Naive B cell (primary cell): ENCODE results near the gene HIF3A. TPM values are rescaled to one million over a fixed set of nuclear protein-coding genes. Genes with fewer than 3 reads are reported as not detected.
A peak's percentile ranks its signal among the peaks of the same experiment; 100 is the strongest.
"Not testable (repeated sequence)": the region's sequence is repeated elsewhere in the genome, so short reads cannot be mapped to it uniquely, and the experiment has no call there.

Source experiments
- ATAC-seq, 2 donors: fragments of 150-1000 bp; cut with Tn5 transposase; 2 replicates each; pipeline ENCODE4 v1.10.0; 2021; ENCODE audit warnings: low read depth in 2 of 2, mild to moderate bottlenecking in 2 of 2, moderate library complexity in 2 of 2
- DNase-seq: peaks from one replicate; pipeline ENCODE4 v3.0.0; 2022
- H3K27ac Mint-ChIP-seq, 6 donors: one replicate each; pipeline ENCODE4 v1.8.0; 2020 to 2022; ENCODE audit warnings: mild to moderate bottlenecking in 6 of 6, mixed read lengths in 6 of 6, moderate library complexity in 5 of 6, inconsistent platforms in 2 of 6
- H3K27me3 Mint-ChIP-seq, 3 donors: one replicate each; pipeline ENCODE4 v1.8.0; 2021 to 2022; ENCODE audit warnings: mixed read lengths in 3 of 3, mild to moderate bottlenecking in 1 of 3
- H3K36me3 Mint-ChIP-seq, 2 donors: one replicate each; pipeline ENCODE4 v1.8.0; 2020 to 2022; ENCODE audit warnings: mixed read lengths in 2 of 2, inconsistent platforms in 1 of 2, mild to moderate bottlenecking in 1 of 2
- H3K4me1 Mint-ChIP-seq, 3 donors: one replicate each; pipeline ENCODE4 v1.8.0; 2020 to 2022; ENCODE audit warnings: mixed read lengths in 3 of 3, inconsistent platforms in 1 of 3, mild to moderate bottlenecking in 1 of 3, moderate library complexity in 1 of 3
- H3K4me3 Mint-ChIP-seq, 8 donors: one replicate each; pipeline ENCODE4 v1.8.0; 2020 to 2022; ENCODE audit warnings: mild to moderate bottlenecking in 8 of 8, mixed read lengths in 8 of 8, moderate library complexity in 8 of 8, inconsistent platforms in 2 of 8
- H3K9me3 Mint-ChIP-seq, 7 donors: one replicate each; pipeline ENCODE4 v1.8.0; 2020 to 2022; ENCODE audit warnings: mixed read lengths in 7 of 7, mild to moderate bottlenecking in 5 of 7, inconsistent platforms in 2 of 7, moderate library complexity in 1 of 7
- polyA plus RNA-seq, 6 donors: library from polyadenylated mRNA; unstranded; fragments of 300-500 nt; fragmentation: Illumina TruSeq; gene quantifications; one replicate each; pipeline ENCODE4 v1.2.3, GENCODE V29; 2021; ENCODE audit warnings: low read depth in 6 of 6

The HIF3A gene
- polyA plus RNA-seq, 6 donors from 2014 or later = not detected

DNA sequence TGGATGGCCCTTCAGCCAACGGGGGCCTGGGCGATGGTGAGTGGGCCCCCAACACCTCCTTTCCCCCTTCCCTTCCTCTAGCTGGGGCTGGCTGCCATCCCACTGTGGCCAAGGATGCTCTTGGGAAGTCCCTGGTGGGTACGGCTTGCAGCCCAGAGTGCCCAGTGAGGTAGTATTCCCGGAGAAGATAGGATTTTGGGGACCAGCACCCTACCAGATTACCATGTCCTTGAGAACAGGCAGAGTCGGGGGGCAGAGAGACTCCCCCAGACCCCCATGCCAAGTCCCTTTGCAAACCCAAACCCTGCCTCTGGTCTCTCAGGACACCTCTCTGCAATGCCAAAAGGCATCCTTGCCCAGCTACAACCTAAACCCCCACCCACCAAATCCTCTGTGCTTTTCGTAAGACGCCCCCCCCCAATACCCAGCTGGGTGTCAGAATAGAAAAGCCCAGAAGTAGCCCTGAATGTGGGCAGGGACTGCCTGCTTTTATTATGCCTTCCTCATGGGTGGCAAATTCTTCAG is 1.7 kb downstream of the HIF3A start:
- H3K9me3 Mint-ChIP-seq = peaks cover 0 to 20% (median 7%) of the 10 kb centered on the region in 7 donors
- H3K4me1 Mint-ChIP-seq = peaks cover 0 to 7% (median 0%) of the 10 kb centered on the region in 3 donors
- DNase-seq (no peak), ATAC-seq (no peak)
- peaks cover 7 to 11% of the 10 kb centered on the region in 2 donors for H3K36me3 Mint-ChIP-seq
- H3K27me3 Mint-ChIP-seq = peaks cover 39 to 62% (median 42%) of the 10 kb centered on the region in 3 donors
- H3K4me3 Mint-ChIP-seq = no peak overlapping the region
- no peak overlapping the region for H3K27ac Mint-ChIP-seq

DNA sequence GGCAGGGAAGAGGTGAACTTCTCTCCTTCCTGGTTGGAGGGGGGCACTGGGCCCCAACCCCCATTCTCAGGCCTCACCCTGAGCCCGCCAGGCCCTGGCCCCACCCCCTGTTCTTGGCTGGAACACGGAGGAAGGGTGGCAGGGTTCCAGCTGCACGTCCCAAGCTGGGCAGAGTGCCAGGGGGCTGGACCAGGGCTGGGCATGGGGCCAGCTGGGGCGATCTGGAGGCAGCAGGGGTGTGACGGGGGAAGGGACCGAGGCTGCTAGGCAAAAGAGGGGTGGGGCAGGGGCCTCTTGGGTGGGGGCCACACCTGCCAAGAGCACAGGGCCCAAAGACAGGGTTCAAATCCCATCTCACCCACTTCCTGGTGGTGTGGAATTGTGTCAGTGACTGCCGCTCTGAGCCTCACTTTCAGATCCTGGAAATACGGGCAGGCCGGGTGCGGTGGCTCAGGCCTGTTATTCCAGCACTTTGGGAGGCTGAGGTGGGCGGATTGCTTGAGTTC is 2.2 kb downstream of the HIF3A start:
- H3K4me3 Mint-ChIP-seq = no peak overlapping the region
- peaks cover 38 to 62% (median 40%) of the 10 kb centered on the region in 3 donors for H3K27me3 Mint-ChIP-seq
- no peak overlapping the region for H3K27ac Mint-ChIP-seq
- DNase-seq (no peak), ATAC-seq (no peak)
- H3K36me3 Mint-ChIP-seq = peaks cover 7 to 11% of the 10 kb centered on the region in 2 donors
- peaks cover 0 to 20% (median 7%) of the 10 kb centered on the region in 7 donors for H3K9me3 Mint-ChIP-seq
- peaks cover 0 to 7% (median 0%) of the 10 kb centered on the region in 3 donors for H3K4me1 Mint-ChIP-seq

DNA sequence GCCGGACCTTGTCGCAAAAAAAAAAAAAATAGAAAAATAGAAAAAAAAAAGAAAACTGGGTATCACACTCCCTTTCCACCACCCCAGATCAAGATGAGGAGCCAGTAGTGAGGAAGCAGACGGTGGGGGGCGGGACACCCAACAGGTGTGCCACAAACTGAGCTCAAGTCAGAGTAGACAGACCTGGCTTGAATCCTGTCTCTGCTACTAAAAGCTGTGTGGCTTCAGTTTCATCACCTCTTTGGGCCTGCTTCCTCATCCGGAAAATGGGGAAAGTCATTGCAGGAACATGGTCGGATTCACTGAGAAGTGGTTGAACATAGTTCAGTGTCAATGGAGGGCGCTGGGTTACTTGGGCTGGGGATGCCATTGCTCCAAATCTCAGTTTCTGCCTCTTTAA is 2.9 kb downstream of the HIF3A start:
- Mint-ChIP-seq H3K27ac (no peak overlapping the region), H3K9me3 (peaks cover 0 to 15% (median 9%) of the 10 kb centered on the region in 7 donors), H3K36me3 (peaks cover 7% of the 10 kb centered on the region in 2 donors), H3K4me3 (no peak overlapping the region), H3K27me3 (peaks cover 32 to 62% (median 34%) of the 10 kb centered on the region in 3 donors), H3K4me1 (peaks cover 0 to 7% (median 0%) of the 10 kb centered on the region in 3 donors)
- DNase-seq (no peak), ATAC-seq (no peak)

DNA sequence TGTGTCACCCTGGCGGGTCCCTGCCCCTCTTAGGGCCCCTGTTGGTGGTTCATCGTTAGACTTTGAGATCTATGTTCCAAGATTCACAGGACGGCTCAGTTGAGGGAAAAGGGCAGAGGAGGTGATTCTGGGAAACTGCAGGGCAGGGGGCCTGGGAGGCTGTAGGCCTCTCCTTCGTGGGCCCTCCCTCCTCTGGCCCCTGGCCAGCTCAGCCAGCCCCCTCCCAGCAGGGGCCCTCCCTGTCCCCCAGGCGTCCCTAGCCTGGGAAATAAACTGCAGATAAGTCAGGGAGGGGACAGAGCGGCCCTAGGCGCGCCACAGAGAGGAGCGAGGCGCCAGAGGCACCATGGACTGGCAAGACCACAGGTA is 6.5 kb downstream of the HIF3A start:
- no peak overlapping the region for H3K4me3 Mint-ChIP-seq
- DNase-seq = no peak
- H3K27ac Mint-ChIP-seq = no peak overlapping the region
- peaks cover 7 to 27% (median 17%) of the 10 kb centered on the region in 7 donors for H3K9me3 Mint-ChIP-seq
- ATAC-seq = no peak
- H3K4me1 Mint-ChIP-seq = no peaks in the 10 kb centered on the region
- peaks cover 4 to 13% of the 10 kb centered on the region in 2 donors for H3K36me3 Mint-ChIP-seq
- peaks cover 10 to 39% (median 10%) of the 10 kb centered on the region in 3 donors for H3K27me3 Mint-ChIP-seq

DNA sequence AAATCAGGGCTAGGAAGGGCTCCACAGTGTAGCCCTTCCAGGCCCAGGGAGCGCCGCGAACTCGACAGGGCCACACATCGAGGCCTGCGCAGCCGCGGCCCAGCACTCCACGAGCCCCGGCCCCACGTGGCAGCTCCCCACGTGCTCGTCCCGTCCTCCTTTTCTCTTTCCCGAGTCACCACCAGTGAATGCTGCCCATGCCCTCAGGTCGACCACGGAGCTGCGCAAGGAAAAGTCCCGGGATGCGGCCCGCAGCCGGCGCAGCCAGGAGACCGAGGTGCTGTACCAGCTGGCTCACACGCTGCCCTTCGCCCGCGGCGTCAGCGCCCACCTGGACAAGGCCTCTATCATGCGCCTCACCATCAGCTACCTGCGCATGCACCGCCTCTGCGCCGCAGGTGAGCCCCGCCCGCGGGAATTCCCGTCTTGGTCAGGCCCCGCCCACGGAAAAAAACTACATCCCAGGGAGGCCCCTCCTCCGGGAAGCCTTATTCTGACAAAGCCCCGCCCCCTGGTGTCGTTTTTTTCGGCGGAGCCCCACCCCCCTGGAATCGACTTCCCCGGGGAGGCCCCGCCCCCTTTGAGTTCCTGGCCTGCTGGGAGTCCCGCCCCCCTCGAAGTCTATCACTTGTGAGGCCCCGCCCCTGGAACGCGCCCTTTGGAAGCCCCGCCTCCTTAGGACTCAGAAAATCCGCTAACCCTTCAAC is 7.0 kb downstream of the HIF3A start:
- peaks cover 4 to 13% of the 10 kb centered on the region in 2 donors for H3K36me3 Mint-ChIP-seq
- no peak overlapping the region for H3K4me3 Mint-ChIP-seq
- no peak for DNase-seq

DNA sequence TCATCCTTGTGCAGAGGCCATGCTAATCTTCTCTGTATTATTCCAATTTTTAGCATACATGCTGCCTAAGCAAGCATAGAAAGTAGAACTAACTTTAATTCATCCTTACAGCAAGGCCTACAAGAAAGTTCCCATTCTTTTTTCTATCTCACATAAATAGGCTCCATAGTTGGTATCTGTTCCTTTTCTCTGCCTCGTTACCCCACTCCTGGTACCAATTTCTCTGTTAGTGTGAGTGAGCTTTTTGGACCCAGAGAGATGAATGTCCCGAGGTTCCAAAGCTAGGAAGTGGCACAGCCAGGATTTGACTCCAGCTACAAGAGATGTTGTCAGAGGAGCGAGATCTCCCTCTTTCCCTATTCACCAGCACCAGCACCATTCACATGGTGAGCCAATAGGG is 9.7 kb downstream of the HIF3A start:
- ATAC-seq (no peak), DNase-seq (no peak)
- Mint-ChIP-seq H3K36me3 (peaks cover 4 to 13% of the 10 kb centered on the region in 2 donors), H3K9me3 (peaks cover 7 to 27% (median 17%) of the 10 kb centered on the region in 7 donors), H3K27me3 (peaks cover 3 to 21% (median 8%) of the 10 kb centered on the region in 3 donors), H3K4me3 (no peak overlapping the region), H3K4me1 (peaks cover 0 to 5% (median 0%) of the 10 kb centered on the region in 3 donors), H3K27ac (no peak overlapping the region)

More for the DNA sequence above, 7.0 kb downstream of the HIF3A start:
- H3K4me1 Mint-ChIP-seq = no peaks in the 10 kb centered on the region
- peaks cover 7 to 27% (median 17%) of the 10 kb centered on the region in 7 donors for H3K9me3 Mint-ChIP-seq
- no peak overlapping the region for H3K27ac Mint-ChIP-seq
- no peak for ATAC-seq
- peaks cover 4 to 34% (median 10%) of the 10 kb centered on the region in 3 donors for H3K27me3 Mint-ChIP-seq

DNA sequence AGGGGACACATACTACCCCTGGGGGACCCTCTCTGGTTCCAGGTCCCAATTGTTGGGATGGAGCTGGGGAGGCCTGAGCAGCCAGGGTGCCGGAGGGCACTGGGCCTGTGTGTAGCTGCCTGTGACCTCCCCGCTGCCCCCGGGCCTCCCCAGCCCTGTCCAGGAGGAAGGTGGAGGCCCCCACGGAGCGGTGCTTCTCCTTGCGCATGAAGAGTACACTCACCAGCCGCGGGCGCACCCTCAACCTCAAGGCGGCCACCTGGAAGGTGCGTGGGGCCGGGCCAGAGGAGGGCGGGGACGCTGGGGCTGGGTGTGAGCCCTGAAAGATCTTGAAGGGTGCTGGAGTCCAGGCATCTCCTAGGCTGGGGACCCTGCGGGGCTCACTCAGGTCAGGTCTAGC is 11.7 kb downstream of the HIF3A start:
- peaks cover 3 to 28% (median 8%) of the 10 kb centered on the region in 3 donors for H3K27me3 Mint-ChIP-seq
- peaks cover 7 to 23% (median 17%) of the 10 kb centered on the region in 7 donors for H3K9me3 Mint-ChIP-seq
- H3K4me1 Mint-ChIP-seq = peaks cover 0 to 5% (median 0%) of the 10 kb centered on the region in 3 donors
- peaks cover 4 to 13% of the 10 kb centered on the region in 2 donors for H3K36me3 Mint-ChIP-seq
- no peak for ATAC-seq
- no peak overlapping the region for H3K27ac Mint-ChIP-seq
- no peak for DNase-seq
- H3K4me3 Mint-ChIP-seq = no peak overlapping the region

DNA sequence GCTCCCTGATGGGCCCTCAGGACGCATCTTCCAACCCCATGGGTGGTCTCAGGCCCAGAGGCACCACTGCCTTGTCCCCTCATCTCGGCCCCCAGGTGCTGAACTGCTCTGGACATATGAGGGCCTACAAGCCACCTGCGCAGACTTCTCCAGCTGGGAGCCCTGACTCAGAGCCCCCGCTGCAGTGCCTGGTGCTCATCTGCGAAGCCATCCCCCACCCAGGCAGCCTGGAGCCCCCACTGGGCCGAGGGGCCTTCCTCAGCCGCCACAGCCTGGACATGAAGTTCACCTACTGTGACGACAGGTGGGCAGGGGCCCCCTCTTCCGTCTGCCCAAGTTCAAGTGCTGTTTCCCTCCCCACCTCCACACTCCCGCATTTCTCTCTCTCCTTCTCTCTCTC is 12.2 kb downstream of the HIF3A start:
- peaks cover 0 to 5% (median 0%) of the 10 kb centered on the region in 3 donors for H3K4me1 Mint-ChIP-seq
- no peak overlapping the region for H3K4me3 Mint-ChIP-seq
- peaks cover 7 to 23% (median 17%) of the 10 kb centered on the region in 7 donors for H3K9me3 Mint-ChIP-seq
- DNase-seq = no peak
- peaks cover 3 to 28% (median 8%) of the 10 kb centered on the region in 3 donors for H3K27me3 Mint-ChIP-seq
- ATAC-seq = no peak
- no peak overlapping the region for H3K27ac Mint-ChIP-seq
- H3K36me3 Mint-ChIP-seq = peaks cover 4 to 13% of the 10 kb centered on the region in 2 donors

DNA sequence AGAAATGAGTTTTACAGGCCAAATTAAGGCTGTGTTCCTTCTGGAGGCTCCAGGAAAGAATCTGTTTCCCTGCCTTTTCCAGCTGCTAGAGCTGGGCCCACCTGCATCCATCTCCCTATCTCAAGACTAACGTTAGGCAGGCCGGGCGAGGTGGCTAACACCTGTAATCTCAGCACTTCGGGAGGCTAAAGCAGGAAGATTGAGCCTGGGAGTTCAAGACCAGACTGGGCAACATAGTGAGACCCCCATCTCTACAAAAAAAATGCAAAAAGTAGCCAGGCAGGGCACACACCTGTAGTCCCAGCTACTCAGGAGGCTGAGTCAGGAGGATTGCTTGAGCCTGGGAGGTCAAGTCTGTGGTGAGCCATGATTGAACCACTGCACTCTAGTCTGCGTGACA is 14.6 kb downstream of the HIF3A start:
- no peak overlapping the region for H3K27ac Mint-ChIP-seq
- no peak overlapping the region for H3K4me3 Mint-ChIP-seq
- H3K27me3 Mint-ChIP-seq = peaks cover 4 to 16% (median 8%) of the 10 kb centered on the region in 3 donors
- no peaks in the 10 kb centered on the region for H3K36me3 Mint-ChIP-seq
- no peak for DNase-seq
- ATAC-seq = no peak
- peaks cover 3 to 9% (median 3%) of the 10 kb centered on the region in 7 donors for H3K9me3 Mint-ChIP-seq
- H3K4me1 Mint-ChIP-seq = peaks cover 0 to 5% (median 0%) of the 10 kb centered on the region in 3 donors

DNA sequence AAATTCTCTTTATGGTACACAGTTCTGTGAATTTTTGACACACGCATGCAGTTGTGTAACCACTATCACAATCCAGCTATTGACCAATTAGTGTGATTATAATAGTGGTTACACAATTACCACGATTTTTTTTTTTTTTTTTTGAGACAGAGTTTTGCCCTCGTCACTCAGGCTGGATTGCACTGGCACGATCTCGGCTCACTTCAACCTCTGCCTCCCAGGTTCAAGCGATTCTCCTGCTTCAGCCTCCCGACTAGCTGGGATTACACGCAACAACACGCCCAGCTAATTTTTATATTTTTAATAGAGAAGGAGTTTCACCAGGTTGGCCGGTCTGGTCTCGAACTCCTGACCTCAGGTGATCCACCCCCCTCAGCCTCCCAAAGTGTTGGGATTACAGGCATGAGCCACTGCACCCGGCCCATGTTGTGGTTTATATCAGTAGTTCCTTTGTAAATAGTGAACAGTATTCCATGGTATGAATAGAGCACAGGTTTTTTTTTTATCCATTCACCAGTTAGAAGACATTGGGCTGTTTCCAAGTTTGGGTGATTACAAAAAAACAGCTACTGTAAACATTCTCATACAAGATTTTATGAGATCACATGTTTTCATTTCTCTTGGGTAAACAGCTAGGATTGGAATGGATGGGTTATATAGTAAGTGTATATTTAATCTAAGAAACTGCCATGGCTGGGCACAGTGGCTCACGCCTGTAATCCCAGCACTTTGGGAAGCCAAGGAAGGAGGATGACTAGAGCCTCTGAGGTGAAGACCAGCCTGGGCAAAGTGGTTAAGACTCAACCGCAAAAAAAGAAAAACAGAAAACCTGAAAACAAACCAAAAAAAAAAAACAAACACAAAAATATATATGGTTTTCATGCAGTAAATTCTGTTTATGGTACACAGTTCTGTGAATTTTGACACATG is 17.0 kb downstream of the HIF3A start:
- not testable (repeated sequence) for H3K27ac Mint-ChIP-seq, DNase-seq, H3K4me1 Mint-ChIP-seq, H3K9me3 Mint-ChIP-seq, H3K4me3 Mint-ChIP-seq, H3K36me3 Mint-ChIP-seq, ATAC-seq
- peaks cover 5 to 13% (median 8%) of the 10 kb centered on the region in 3 donors for H3K27me3 Mint-ChIP-seq

DNA sequence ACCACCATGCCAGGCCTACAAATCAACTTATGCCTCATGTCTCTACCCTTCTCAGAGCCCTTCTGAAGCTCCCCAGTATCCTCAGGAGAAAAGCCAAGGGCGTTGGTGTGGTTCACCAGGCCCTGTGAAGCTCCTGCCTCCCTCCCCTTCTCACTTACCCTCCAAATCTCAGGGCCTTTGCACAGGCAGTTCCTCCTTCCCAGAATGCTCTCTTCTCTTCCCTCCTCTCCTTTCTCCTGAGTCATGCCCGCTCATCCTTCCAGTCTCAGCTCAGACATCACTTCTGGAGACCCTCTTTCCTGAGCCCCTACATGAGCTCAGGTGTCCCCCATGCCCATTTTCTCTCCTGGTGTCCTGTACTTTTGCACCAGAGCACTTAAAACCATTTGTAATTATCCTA is 20.5 kb downstream of the HIF3A start:
- H3K4me1 Mint-ChIP-seq = no peaks in the 10 kb centered on the region
- no peak overlapping the region for H3K27ac Mint-ChIP-seq
- peaks cover 0 to 5% (median 0%) of the 10 kb centered on the region in 7 donors for H3K9me3 Mint-ChIP-seq
- no peaks in the 10 kb centered on the region for H3K36me3 Mint-ChIP-seq
- DNase-seq = no peak
- no peak for ATAC-seq
- peaks cover 0 to 10% (median 5%) of the 10 kb centered on the region in 3 donors for H3K27me3 Mint-ChIP-seq
- peak overlapping the region in 1 of 8 donors; percentile 36 for H3K4me3 Mint-ChIP-seq

DNA sequence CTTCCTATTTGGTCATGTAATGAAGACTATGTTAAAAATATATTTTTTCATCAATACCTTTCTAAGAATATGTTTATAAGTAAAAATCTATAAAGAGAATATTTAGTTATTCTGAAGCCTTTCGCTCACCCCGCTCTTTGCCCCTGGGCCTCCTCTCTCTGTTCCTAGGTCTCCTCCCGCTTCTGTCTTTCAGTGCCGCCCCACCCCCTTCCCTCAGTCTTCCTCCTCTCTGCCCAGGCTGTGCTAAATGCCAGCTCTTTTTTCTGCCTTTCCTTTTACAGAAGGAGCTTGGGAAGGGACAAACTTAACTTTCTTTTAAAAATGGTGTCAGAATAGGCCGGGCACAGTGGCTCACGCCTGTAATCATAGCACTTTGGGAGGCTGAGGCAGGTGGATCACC is 22.8 kb downstream of the HIF3A start:
- DNase-seq (no peak), ATAC-seq (no peak)
- Mint-ChIP-seq H3K36me3 (no peaks in the 10 kb centered on the region), H3K9me3 (peaks cover 0 to 5% (median 2%) of the 10 kb centered on the region in 7 donors), H3K27ac (no peak overlapping the region), H3K27me3 (peaks cover 0 to 6% (median 5%) of the 10 kb centered on the region in 3 donors), H3K4me3 (no peak overlapping the region), H3K4me1 (no peaks in the 10 kb centered on the region)

DNA sequence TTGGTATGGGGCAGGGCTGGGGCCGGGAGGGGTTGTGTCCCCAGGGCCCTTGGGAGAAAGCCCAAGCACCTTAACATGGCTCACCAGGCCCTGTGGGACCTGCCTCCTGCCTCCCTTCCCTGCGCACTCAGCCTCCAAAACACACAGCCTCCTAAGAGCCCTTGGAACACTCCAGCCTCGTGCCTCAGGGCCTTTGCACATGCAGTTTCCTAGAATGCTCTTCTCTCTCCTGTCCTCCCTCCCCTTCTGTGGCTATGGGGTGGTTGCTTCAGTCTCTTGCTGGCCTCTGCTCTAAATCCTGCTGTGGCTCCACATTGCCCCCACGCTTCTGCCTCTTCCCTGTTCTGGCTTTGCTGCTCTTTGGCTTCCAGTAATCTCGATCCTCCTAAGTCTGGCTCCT is 23.7 kb downstream of the HIF3A start:
- no peak for ATAC-seq
- H3K27ac Mint-ChIP-seq = peak overlapping the region in 1 of 6 donors; percentile 92

More for the DNA sequence above, 23.7 kb downstream of the HIF3A start:
- no peak overlapping the region for H3K4me3 Mint-ChIP-seq
- DNase-seq = no peak
- no peaks in the 10 kb centered on the region for H3K4me1 Mint-ChIP-seq
- peaks cover 0 to 4% of the 10 kb centered on the region in 2 donors for H3K36me3 Mint-ChIP-seq
- H3K27me3 Mint-ChIP-seq = peaks cover 4 to 6% (median 5%) of the 10 kb centered on the region in 3 donors
- H3K9me3 Mint-ChIP-seq = peaks cover under 1 to 6% (median 4%) of the 10 kb centered on the region in 7 donors
